GM21447 (cell line): ENCODE results near the gene MAIP1.
A peak's percentile ranks its signal among the peaks of the same experiment; 100 is the strongest.

Experiments used
- ATAC-seq: cut with Tn5 transposase; IDR thresholded peaks from one replicate; pipeline ENCODE4 v1.9.1; 2021; ENCODE audit not compliant: unreplicated experiment

Gene MAIP1

DNA sequence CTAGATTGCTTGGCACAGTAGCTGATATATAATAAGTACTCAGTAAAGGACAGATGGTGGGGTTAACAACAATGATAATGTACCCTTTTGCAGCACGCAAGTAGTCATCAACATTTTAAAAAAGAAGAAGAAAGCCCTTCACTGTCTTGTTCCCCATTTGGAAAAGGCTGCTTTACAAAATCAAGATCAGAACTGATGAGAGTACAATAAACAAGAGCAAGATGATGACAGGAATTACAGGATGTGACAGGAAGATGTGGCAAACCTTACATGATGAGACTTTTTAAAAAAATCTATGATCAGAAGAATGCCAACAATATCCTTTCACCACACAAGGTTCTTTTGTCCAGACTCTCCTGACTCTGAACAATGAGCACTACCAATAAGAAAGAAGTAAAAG lies 9.2 kb upstream of the MAIP1 start:
- ATAC-seq, result no peak

GRCh38 chr2:199946836-199947235 lies 8.5 kb upstream of the MAIP1 start:
- ATAC-seq, result no peak

- ATAC-seq, result no peak
These were observed 5.0 kb upstream of the MAIP1 start for GRCh38 chr2:199950396-199950795.

GRCh38 chr2:199951023-199951422 lies 4.4 kb upstream of the MAIP1 start:
- ATAC-seq, result no peak

DNA sequence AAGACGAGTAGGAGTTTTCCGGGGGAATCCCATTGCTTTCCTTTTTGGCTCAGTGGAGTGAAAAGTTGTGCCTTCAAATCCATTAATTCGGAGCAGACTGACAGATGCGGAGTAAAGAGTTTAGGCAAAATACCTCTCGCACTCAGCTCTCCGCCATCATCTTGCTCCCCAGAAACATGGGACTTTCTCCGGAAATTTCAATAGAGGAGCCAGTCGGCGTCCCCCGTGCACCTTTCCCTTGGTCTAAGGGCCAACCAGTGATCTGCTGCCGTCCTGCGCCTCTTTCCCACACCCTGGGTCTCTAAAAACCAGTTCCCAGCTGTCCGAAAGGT lies 409 bp upstream of the MAIP1 start:
- peak; percentile 48 for ATAC-seq

GRCh38 chr2:199956062-199956380 lies 639 bp downstream of the MAIP1 start:
- no peak for ATAC-seq

DNA sequence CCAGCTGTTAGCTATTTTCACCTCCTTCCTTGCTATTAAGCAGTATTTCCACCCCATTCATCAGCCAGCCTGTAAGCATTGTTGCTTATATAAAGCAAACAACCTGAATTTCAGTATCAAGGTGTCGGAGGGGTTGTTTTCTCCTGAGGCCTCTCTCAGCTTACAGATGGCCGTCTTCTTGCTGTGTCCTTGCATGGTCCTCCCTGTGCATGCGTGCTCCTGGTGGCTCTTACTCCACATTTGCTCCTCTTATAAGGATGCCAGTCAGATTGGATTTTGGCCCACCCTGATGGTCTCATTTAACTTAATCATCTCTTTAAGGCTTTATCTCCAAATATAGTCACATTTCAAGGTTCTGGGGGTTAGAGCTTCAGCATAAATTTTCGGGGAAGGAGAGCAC lies 2.6 kb downstream of the MAIP1 start:
- no peak for ATAC-seq

DNA sequence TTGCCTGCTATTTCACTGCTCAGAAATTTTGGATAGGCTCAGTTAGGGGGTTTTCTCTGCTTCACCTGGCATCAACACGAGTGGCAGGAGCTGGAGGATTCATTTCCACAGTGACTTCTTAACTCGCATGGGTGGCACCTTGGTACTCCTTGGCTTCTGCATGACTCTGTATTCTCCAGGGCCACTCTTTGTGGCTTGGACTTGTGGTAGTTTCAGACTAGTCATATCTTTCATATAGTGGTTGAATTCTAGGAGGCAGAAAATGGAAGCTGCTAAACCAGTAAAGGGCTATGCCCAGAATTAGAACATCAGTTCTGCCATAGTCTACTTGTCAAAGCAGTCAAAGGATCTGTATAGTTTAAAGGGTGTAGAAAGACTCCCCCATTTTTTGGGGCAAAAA lies 6.8 kb downstream of the MAIP1 start:
- no peak for ATAC-seq

- ATAC-seq, result no peak
These were observed 11.0 kb downstream of the MAIP1 start for GRCh38 chr2:199966405-199966804.

- no peak for ATAC-seq
These were observed 11.6 kb downstream of the MAIP1 start for GRCh38 chr2:199966976-199967375.

GRCh38 chr2:199968126-199968525 lies 12.7 kb downstream of the MAIP1 start:
- ATAC-seq, result no peak

- no peak for ATAC-seq
These were observed 16.8 kb downstream of the MAIP1 start for GRCh38 chr2:199972088-199972626.

DNA sequence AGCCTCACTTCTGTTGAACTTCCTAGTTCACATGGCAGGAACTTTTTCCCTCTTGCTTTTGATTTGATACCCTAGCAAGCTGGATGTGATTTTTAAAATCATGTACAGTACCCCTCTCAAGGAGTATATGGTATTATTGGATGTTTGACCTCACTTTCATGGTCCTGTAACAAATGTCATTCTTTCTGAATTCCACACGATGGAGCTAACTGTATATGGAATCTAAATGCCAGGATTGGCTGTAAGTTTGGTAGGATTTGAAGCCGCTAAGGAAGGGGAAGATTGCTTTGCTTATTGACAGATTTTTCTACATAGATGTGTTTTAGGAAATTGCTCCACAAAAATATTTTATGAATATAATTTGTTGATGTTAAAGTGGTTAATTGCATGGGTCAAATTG lies 18.3 kb downstream of the MAIP1 start:
- ATAC-seq, result no peak

DNA sequence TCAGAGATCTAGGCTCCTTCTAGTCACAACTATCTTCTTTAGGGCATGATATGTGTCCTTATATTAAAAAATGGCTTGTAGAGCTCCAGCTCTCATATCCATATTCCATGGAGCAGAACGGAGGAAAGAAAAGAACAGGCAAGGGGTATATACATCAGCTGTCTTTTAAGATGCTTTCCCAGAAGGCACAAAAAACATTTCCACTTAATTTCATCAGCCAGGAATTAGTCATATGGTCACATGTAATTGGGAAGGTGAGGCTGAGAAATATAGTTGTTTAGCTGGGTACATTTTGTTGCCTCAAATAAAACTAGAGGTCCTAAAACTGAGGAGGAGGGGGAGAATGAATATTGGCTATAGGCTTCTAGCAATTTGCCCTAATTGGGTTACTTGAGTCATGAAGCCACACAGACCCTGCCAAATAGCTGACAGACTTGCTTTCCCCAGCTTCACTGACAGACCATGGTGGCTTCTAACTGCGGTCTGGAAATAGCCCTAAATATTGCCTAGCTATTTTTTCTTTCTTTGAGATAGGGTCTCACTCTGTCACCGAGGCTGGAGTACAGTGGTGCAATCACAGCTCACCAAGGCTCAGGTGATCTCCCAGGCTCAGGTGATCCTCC lies 20.0 kb downstream of the MAIP1 start:
- ATAC-seq, result no peak

DNA sequence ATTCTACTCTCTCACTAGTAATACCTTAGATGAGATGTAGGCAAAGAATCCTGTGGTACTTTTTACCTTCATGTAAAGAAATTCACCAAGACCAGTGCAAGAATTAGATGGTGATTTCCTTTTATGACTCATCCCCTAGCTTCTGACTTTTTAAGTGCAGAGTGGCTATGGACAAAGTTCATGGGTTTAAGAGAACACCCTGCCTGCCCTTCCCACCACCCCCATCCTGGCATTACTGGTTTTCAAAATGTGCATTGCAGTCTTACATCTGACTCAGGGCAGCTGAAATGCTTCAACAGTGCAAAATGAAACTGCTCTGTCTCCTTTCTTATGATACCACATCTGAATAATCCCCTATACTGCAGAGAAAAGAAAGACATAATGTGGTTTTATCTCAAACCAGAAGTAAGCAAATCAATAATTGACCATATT lies 22.6 kb downstream of the MAIP1 start:
- peak; percentile 71 for ATAC-seq

DNA sequence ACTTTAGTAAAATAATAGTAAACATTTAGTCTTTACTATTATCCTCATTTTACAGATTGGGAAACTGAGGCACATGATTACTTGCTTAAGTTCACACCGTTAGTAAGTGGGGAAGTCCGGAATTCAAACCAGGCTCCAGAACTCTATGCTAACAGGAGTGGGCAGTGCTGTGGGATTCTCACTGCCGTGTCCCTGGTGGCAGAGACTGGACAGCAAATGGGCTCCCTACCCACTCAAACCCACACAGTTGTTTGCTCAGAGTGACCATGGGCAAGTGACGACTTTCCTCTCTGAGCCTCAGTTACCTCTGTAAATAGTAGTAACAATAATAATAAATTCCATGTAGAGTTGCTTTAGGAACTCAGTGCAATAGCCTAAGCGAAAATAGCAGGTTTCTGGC lies 24.0 kb downstream of the MAIP1 start:
- ATAC-seq, result no peak

GRCh38 chr2:199979832-199980628 lies 24.6 kb downstream of the MAIP1 start:
- ATAC-seq, result peak; percentile 44

DNA sequence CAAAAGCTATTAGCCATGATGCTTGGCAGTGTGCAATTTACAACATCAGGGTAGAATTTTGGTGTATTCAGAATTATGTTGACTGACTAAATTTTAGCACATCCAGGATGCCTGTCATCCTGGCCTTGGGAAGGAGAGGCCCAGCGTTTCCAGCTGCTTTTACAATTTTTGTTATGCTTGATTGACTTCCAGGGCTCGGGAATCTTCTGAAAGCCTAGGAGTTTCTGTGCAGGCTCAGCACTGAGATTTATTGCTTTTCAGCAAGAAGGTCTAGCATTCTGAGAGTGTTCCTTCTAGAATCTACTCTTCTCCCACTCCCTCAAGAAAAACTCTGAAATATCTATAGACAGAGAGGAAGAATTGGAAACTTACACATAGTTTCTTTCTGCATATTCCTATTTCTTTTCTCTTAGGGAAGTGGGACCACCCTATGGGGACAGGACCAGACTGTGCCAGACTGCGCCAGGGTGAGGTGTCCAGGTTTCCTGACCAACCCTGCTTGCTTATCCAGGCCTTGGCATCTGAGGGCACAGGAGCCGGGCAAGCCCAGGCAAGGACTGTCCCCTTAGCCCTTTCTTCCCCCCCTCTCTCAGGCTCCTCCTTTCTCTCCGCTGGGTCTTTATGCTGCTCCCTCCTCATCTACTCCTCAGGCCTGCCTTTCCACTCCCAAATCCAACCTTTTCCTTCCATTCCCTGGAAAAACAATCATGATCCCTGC lies 26.9 kb downstream of the MAIP1 start:
- ATAC-seq, result no peak

- ATAC-seq, result no peak
These were observed 28.2 kb downstream of the MAIP1 start for GRCh38 chr2:199983534-199983933.

- no peak for ATAC-seq
These were observed 28.8 kb downstream of the MAIP1 start for GRCh38 chr2:199984159-199984558.

DNA sequence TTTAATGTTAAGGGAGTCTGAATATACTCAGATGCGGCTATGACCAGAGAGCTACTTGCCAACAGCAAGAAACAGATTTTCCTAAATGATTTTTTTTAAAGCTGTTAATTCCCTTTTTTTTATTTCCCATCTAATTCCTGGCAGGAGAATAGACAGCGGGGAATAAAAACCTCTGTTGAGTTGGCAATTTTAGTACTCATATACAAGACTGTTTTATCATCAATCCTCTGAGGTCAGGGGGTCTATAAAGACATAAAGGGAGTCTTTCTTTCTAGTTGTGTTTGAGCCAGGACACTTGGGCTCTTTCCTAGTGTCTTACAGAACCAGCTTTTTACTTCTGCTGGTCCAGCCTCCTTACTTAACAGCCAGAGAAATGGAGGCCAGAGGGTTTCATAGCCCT lies 29.4 kb downstream of the MAIP1 start:
- no peak for ATAC-seq

- ATAC-seq, result peak; percentile 88
These were observed 30.3 kb downstream of the MAIP1 start for GRCh38 chr2:199985625-199986207.
